Endodermal cell (in vitro differentiated cells): Measurements from ENCODE around the gene MYCBPAP. TPM values are rescaled to one million over a fixed set of nuclear protein-coding genes. Genes with fewer than 3 reads are reported as not detected.
A peak's percentile ranks its signal among the peaks of the same experiment; 100 is the strongest.

Source experiments
- DNase-seq: peaks from one replicate; pipeline ENCODE4 v3.0.0-alpha.2; 2017
- H3K27ac ChIP-seq: 2 replicates; pipeline ENCODE4 v1.5.1; 2013; ENCODE audit warnings: mild to moderate bottlenecking, low read depth, low read length, moderate library complexity
- H3K27me3 ChIP-seq: 2 replicates; pipeline ENCODE4 v1.6.1; 2013; ENCODE audit warnings: mild to moderate bottlenecking, low read length, moderate library complexity; ENCODE audit not compliant: insufficient read depth, control insufficient read depth, poor library complexity, severe bottlenecking
- H3K36me3 ChIP-seq: 2 replicates; pipeline ENCODE4 v1.7.0; 2013; ENCODE audit warnings: mild to moderate bottlenecking, low read length, moderate library complexity; ENCODE audit not compliant: control insufficient read depth, insufficient read depth
- H3K4me1 ChIP-seq: one replicate; pipeline ENCODE4 v1.7.0; 2013; ENCODE audit warnings: low read length; ENCODE audit not compliant: control insufficient read depth, insufficient read depth
- H3K4me3 ChIP-seq: 2 replicates; pipeline ENCODE4 v1.5.1; 2013; ENCODE audit warnings: mild to moderate bottlenecking, low read length, moderate library complexity
- H3K9ac ChIP-seq: 2 replicates; pipeline ENCODE4 v1.6.1; 2013; ENCODE audit warnings: mild to moderate bottlenecking, low read length, moderate library complexity; ENCODE audit not compliant: poor library complexity, severe bottlenecking; ENCODE audit errors: extremely low read depth
- H3K9me3 ChIP-seq: 2 replicates; pipeline ENCODE4 v1.6.1; 2013; ENCODE audit warnings: mild to moderate bottlenecking, low read length, moderate library complexity; ENCODE audit not compliant: control insufficient read depth
- H3K27ac Mint-ChIP-seq: 2 replicates; pipeline ENCODE4 v1.8.0; 2020; ENCODE audit warnings: mixed read lengths
- H3K27me3 Mint-ChIP-seq: 2 replicates; pipeline ENCODE4 v1.8.0; 2021; ENCODE audit warnings: mild to moderate bottlenecking, mixed read lengths; ENCODE audit not compliant: insufficient read depth
- H3K36me3 Mint-ChIP-seq: 2 replicates; pipeline ENCODE4 v1.8.0; 2020; ENCODE audit warnings: low read depth, mixed read lengths
- H3K4me1 Mint-ChIP-seq: 2 replicates; pipeline ENCODE4 v1.8.0; 2020; ENCODE audit warnings: mixed read lengths
- H3K4me3 Mint-ChIP-seq: 2 replicates; pipeline ENCODE4 v1.8.0; 2020; ENCODE audit warnings: mild to moderate bottlenecking, moderate library complexity, mixed read lengths
- H3K9me3 Mint-ChIP-seq: 2 replicates; pipeline ENCODE4 v1.8.0; 2020; ENCODE audit warnings: mild to moderate bottlenecking, mixed read lengths
- WGBS, 2 experiments: methylation state at CpG; one replicate each; pipeline versions ENCODE4 v1.1.5 to v1.1.7; 2013; ENCODE audit warnings: missing lambda C conversion rate in 2 of 2, mixed read lengths in 1 of 2; ENCODE audit not compliant: insufficient coverage in 1 of 2, insufficient read length in 1 of 2; 5-methylcytosine and 5-hydroxymethylcytosine counted together
- total RNA-seq, 2 donors: library from RNA; stranded (reverse); fragmentation: NEBNext Ultra II Directional in 1 of 2; extraction: Animal tissue kit (Norgen Biotek cat#: 25700) in 1 of 2; gene quantifications; 2 replicates in 1 of 2; 3 replicates in 1 of 2; pipeline ENCODE4 v1.2.1, GENCODE V29; 2021
- TF ChIP-seq, protein P1 (sequence below): fragments of 200-600 bp; sonication (generic); conservative IDR thresholded peaks from 2 replicates; pipeline ENCODE4 v1.5.0; 2021; ENCODE audit warnings: antibody characterized with exemption, mild to moderate bottlenecking

MYCBPAP gene
- total RNA-seq, 2 donors from 2014 or later, result 3.5 to 7.1 TPM

DNA sequence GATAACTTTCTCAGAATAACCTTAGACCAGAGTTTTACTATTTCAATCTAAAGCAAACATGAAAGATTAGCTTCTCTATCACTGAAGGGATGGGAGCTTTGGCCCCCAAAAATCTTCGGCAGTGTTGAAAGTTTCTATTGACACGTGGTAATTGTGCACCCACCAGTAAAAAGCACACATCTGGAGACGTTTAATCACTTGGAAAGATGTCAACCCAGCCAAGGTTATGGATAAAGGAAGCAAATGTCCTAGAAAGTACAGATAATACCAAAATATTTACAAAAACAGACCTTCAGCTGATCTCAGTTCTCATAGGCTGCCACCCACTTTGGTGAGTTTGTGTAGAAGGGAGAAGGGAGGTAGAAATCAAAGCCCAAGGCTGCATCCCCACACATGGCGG, 5.3 kb downstream of the MYCBPAP start:
- Histone ChIP-seq H3K4me3 (no peak overlapping the region), H3K9ac (no peak overlapping the region), H3K27me3 (no peaks in the 10 kb centered on the region), H3K9me3 (no peaks in the 10 kb centered on the region), H3K4me1 (no peaks in the 10 kb centered on the region), H3K27ac (no peak overlapping the region), H3K36me3 (no peaks in the 10 kb centered on the region)
- peaks cover 14% of the 10 kb centered on the region for H3K27me3 Mint-ChIP-seq
- no peak overlapping the region for H3K27ac Mint-ChIP-seq
- 94% methylated on average over 4 of the region's 4 CpGs; no CpG with 5 or more reads in 1 of the 2 experiments for WGBS, 2 experiments
- no peaks in the 10 kb centered on the region for H3K36me3 Mint-ChIP-seq
- H3K4me1 Mint-ChIP-seq, result peaks cover 10% of the 10 kb centered on the region
- TF ChIP-seq, protein P1, sequence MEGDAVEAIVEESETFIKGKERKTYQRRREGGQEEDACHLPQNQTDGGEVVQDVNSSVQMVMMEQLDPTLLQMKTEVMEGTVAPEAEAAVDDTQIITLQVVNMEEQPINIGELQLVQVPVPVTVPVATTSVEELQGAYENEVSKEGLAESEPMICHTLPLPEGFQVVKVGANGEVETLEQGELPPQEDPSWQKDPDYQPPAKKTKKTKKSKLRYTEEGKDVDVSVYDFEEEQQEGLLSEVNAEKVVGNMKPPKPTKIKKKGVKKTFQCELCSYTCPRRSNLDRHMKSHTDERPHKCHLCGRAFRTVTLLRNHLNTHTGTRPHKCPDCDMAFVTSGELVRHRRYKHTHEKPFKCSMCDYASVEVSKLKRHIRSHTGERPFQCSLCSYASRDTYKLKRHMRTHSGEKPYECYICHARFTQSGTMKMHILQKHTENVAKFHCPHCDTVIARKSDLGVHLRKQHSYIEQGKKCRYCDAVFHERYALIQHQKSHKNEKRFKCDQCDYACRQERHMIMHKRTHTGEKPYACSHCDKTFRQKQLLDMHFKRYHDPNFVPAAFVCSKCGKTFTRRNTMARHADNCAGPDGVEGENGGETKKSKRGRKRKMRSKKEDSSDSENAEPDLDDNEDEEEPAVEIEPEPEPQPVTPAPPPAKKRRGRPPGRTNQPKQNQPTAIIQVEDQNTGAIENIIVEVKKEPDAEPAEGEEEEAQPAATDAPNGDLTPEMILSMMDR, result no peak
- no peak overlapping the region for H3K4me3 Mint-ChIP-seq
- H3K9me3 Mint-ChIP-seq, result no peaks in the 10 kb centered on the region
- no peak for DNase-seq

DNA sequence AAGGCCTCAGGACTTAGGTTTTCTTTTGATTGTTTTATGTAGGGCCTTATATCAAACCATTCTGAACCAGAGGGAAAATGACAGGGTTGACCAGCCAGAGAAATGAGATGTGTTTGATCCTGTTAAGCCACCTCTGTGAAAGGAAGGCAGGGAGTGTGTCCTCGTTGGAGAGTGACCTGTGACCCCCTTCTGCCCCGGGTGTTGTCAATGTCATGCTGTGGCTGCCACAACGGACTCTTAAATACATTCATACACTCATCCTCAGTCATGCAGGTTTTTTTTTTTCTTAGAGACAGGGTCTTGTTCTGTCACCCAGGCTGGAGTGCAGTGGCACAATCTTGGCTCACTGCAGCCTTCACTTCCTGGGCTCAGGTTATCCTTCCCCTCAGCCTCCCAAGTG, 6.1 kb downstream of the MYCBPAP start:
- no peaks in the 10 kb centered on the region for H3K36me3 Mint-ChIP-seq
- TF ChIP-seq, protein P1, result no peak
- Histone ChIP-seq H3K27me3 (no peaks in the 10 kb centered on the region), H3K4me1 (no peaks in the 10 kb centered on the region), H3K9me3 (no peaks in the 10 kb centered on the region), H3K27ac (no peak overlapping the region), H3K4me3 (no peak overlapping the region), H3K36me3 (no peaks in the 10 kb centered on the region), H3K9ac (no peak overlapping the region)
- H3K4me1 Mint-ChIP-seq, result peaks cover 3% of the 10 kb centered on the region
- 57 to 74% methylated on average over 3 of the region's 3 CpGs for WGBS, 2 experiments
- no peak overlapping the region for H3K27ac Mint-ChIP-seq
- no peak overlapping the region for H3K4me3 Mint-ChIP-seq
- peak; percentile 31 for DNase-seq
- no peaks in the 10 kb centered on the region for H3K9me3 Mint-ChIP-seq
- peaks cover 14% of the 10 kb centered on the region for H3K27me3 Mint-ChIP-seq

DNA sequence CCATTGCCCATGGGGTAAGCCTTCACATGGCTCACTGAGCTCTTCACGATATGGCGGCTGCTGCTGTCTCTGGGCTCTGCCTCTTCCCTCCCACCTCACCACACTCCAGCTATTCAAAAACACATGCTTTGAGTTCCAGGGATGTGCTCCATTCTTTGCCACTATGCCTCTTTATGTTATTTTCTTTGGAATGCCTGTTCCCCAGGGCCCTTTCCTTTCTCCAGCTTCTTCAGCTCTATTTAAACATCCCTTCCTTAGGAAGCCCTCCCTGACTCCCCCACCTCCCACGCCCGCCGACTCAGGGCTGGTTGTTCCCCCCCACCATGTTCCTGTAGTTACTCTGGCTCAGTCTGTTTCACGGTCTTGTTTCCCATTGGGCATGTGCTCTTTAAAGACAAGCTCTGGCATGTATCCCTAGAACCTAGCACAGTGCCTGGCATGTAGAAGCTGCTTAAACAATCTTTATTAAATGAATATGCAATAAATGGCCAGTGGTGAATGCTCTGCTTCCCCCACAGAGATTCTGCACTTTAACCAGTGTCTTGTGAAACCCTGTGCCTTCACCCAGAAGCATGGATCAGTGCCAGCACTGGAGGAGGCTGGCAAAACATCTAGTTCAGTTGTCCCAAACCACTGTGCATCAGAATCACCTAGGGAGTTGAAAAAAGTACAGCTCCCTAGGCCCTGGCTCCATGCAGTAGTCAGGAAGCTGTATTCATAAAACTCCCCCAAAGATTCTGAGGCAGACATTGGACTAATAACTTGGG, 6.9 kb downstream of the MYCBPAP start:
- H3K4me1 ChIP-seq, result no peaks in the 10 kb centered on the region
- Mint-ChIP-seq H3K4me1 (peaks cover 3% of the 10 kb centered on the region), H3K4me3 (no peak overlapping the region), H3K27me3 (peaks cover 14% of the 10 kb centered on the region), H3K36me3 (no peaks in the 10 kb centered on the region), H3K27ac (no peak overlapping the region), H3K9me3 (no peaks in the 10 kb centered on the region)
- H3K27ac ChIP-seq, result no peak overlapping the region
- 69 to 84% methylated on average over 6 of the region's 6 CpGs for WGBS, 2 experiments
- no peak overlapping the region for H3K4me3 ChIP-seq
- H3K9me3 ChIP-seq, result no peaks in the 10 kb centered on the region
- H3K36me3 ChIP-seq, result no peaks in the 10 kb centered on the region
- H3K9ac ChIP-seq, result no peak overlapping the region
- TF ChIP-seq, protein P1, result no peak
- H3K27me3 ChIP-seq, result no peaks in the 10 kb centered on the region
- peak; percentile 61 for DNase-seq
